Caco-2 (cell line): Measurements from ENCODE around the gene FOXP3. TPM values are rescaled to one million over a fixed set of nuclear protein-coding genes. Genes with fewer than 3 reads are reported as not detected.

Experiments
- BruUV-seq: library from RNA; stranded (reverse); fragments of 400-500 nt; replicated peaks from 2 replicates; lab custom pipeline; 2021; lab: Mats Ljungman, UMichigan
- CTCF ChIA-PET: fragments of 300-600 bp; sonication (Branson Sonifier 250); formaldehyde crosslinking; loops from one replicate; lab custom pipeline; 2022; ENCODE audit warnings: antibody characterized with exemption; lab: Charles Lee
- POLR2A ChIA-PET: fragments of 300-600 bp; sonication (Branson Sonifier 250); formaldehyde crosslinking; loops from one replicate; lab custom pipeline; 2022; ENCODE audit warnings: antibody characterized with exemption; lab: Charles Lee
- DNase-seq, 2 experiments: peaks; one replicate each; pipeline versions ENCODE4 v3.0.0 to v3.0.0-alpha.2; 2020 to 2022
- H3K27me3 ChIP-seq: replicated peaks from 2 replicates; pipeline ENCODE4 v1.6.0; 2011; ENCODE audit warnings: low read length; ENCODE audit not compliant: control insufficient read depth, insufficient read depth
- H3K36me3 ChIP-seq: 2 replicates; pipeline ENCODE4 v1.5.1; 2011; ENCODE audit warnings: low read length; ENCODE audit not compliant: control insufficient read depth, insufficient read depth
- H3K4me1 ChIP-seq: fragments of 250-450 bp; sonication (Bioruptor Pico); 2 replicates; pipeline ENCODE4 v1.5.1; 2020; ENCODE audit warnings: mild to moderate bottlenecking
- H3K4me3 ChIP-seq: 2 replicates; pipeline ENCODE4 v1.5.1; 2011; ENCODE audit warnings: low read depth, mild to moderate bottlenecking, control low read depth, low read length
- H3K9me3 ChIP-seq: fragments of 250-450 bp; sonication (Bioruptor Pico); 2 replicates; pipeline ENCODE4 v1.5.1; 2020; ENCODE audit warnings: mild to moderate bottlenecking, moderate library complexity
- H3K27ac Mint-ChIP-seq: one replicate; pipeline ENCODE4 v1.8.0; 2022; ENCODE audit warnings: mixed read lengths; ENCODE audit not compliant: unreplicated experiment
- H3K27me3 Mint-ChIP-seq: one replicate; pipeline ENCODE4 v1.8.0; 2022; ENCODE audit warnings: mixed read lengths; ENCODE audit not compliant: insufficient read depth, unreplicated experiment
- H3K36me3 Mint-ChIP-seq: one replicate; pipeline ENCODE4 v1.8.0; 2022; ENCODE audit warnings: mild to moderate bottlenecking, mixed read lengths; ENCODE audit not compliant: insufficient read depth, unreplicated experiment
- H3K4me1 Mint-ChIP-seq: one replicate; pipeline ENCODE4 v1.8.0; 2022; ENCODE audit warnings: low read depth, mixed read lengths; ENCODE audit not compliant: unreplicated experiment
- H3K4me3 Mint-ChIP-seq: one replicate; pipeline ENCODE4 v1.8.0; 2022; ENCODE audit warnings: mild to moderate bottlenecking, moderate library complexity, mixed read lengths; ENCODE audit not compliant: unreplicated experiment
- H3K9me3 Mint-ChIP-seq: one replicate; pipeline ENCODE4 v1.8.0; 2022; ENCODE audit warnings: mixed read lengths; ENCODE audit not compliant: unreplicated experiment
- CTCF ChIP-seq, 2 experiments: fragments of 200-600 bp in 1 of 2; IDR thresholded peaks; 1 replicate in 1 of 2; 2 replicates in 1 of 2; pipeline versions ENCODE4 v1.5.1 to v1.8.0; 2011 to 2022; ENCODE audit warnings: antibody characterized with exemption in 1 of 2, control low read depth in 1 of 2, inconsistent platforms in 1 of 2, low read depth in 1 of 2, low read length in 1 of 2, mild to moderate bottlenecking in 1 of 2, moderate library complexity in 1 of 2; ENCODE audit not compliant: insufficient read depth in 1 of 2, severe bottlenecking in 1 of 2, unreplicated experiment in 1 of 2
- intact Hi-C: fragments of 100-400 bp; cut with micrococcal nuclease; formaldehyde crosslinking; loops from one replicate; pipeline ENCODE4 v1.10.0; 2022; ENCODE audit not compliant: unreplicated experiment
- total RNA-seq: library from RNA; stranded (reverse); gene quantifications from 2 replicates; pipeline ENCODE4 v1.2.3, GENCODE V29; 2022

FOXP3 gene
- total RNA-seq, 1 experiment from 2014 or later = 0.88 TPM

DNA sequence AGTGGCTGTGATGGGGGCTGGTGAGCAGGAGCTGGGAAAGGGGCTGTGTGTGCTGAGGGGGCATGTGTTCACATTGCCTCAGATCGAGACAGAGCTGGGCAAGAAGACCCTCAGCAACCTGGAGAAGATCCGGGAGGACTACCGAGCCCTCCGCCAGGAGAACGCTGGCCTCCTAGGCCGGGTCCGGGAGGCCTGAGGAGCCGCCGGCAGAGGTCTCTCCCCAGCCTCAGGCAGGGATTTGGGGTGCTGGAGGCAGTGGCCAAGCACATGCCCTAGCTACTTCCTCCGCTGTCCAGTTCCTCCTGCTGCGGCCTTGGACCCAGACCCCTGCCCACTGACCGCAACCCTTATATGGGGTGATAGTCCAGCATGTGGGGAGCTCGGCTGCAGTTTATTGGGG is 14.4 kb downstream of the FOXP3 start:
- no peak overlapping the region for H3K4me3 ChIP-seq
- no peaks in the 10 kb centered on the region for H3K27me3 ChIP-seq
- Mint-ChIP-seq H3K4me3 (no peak overlapping the region), H3K36me3 (peaks cover 10% of the 10 kb centered on the region), H3K9me3 (no peaks in the 10 kb centered on the region), H3K27me3 (no peaks in the 10 kb centered on the region), H3K27ac (no peak overlapping the region), H3K4me1 (no peaks in the 10 kb centered on the region)
- CTCF ChIA-PET = no interaction called here
- H3K4me1 ChIP-seq = no peaks in the 10 kb centered on the region
- DNase-seq = no peak
- POLR2A ChIA-PET = interaction anchor here (1.2 kb wide), 1 partner anchor 19 kb away, joined by 4 read pairs; no protein-coding TSS in a partner anchor
- H3K36me3 ChIP-seq = no peaks in the 10 kb centered on the region
- H3K9me3 ChIP-seq = no peaks in the 10 kb centered on the region
- intact Hi-C loops = no loop called here
- TF ChIP-seq CTCF (IDR thresholded peaks at IDR 0.05; ENCODE audit: insufficient read depth in 1 of 2, low read depth in 1 of 2, low read length in 1 of 2, severe bottlenecking in 1 of 2, unreplicated experiment in 1 of 2) = no peak
- no TSS peak for BruUV-seq

GRCh38 chrX:49249616-49250015 is 14.9 kb downstream of the FOXP3 start:
- no peak for DNase-seq
- no peaks in the 10 kb centered on the region for H3K36me3 ChIP-seq
- H3K9me3 ChIP-seq = no peaks in the 10 kb centered on the region
- Mint-ChIP-seq H3K27me3 (no peaks in the 10 kb centered on the region), H3K36me3 (peaks cover 10% of the 10 kb centered on the region), H3K4me3 (no peak overlapping the region), H3K27ac (no peak overlapping the region), H3K9me3 (no peaks in the 10 kb centered on the region), H3K4me1 (no peaks in the 10 kb centered on the region)
- H3K4me1 ChIP-seq = no peaks in the 10 kb centered on the region
- no peaks in the 10 kb centered on the region for H3K27me3 ChIP-seq
- no peak overlapping the region for H3K4me3 ChIP-seq
- intact Hi-C loops = no loop called here
- TF ChIP-seq CTCF (IDR thresholded peaks at IDR 0.05; ENCODE audit: insufficient read depth in 1 of 2, low read depth in 1 of 2, low read length in 1 of 2, severe bottlenecking in 1 of 2, unreplicated experiment in 1 of 2) = no peak
- POLR2A ChIA-PET = interaction anchor here (0.5 to 1.2 kb wide), 2 partner anchors 9 to 19 kb away, joined by 3 to 4 read pairs; no protein-coding TSS in a partner anchor
- CTCF ChIA-PET = no interaction called here
- no TSS peak for BruUV-seq

DNA sequence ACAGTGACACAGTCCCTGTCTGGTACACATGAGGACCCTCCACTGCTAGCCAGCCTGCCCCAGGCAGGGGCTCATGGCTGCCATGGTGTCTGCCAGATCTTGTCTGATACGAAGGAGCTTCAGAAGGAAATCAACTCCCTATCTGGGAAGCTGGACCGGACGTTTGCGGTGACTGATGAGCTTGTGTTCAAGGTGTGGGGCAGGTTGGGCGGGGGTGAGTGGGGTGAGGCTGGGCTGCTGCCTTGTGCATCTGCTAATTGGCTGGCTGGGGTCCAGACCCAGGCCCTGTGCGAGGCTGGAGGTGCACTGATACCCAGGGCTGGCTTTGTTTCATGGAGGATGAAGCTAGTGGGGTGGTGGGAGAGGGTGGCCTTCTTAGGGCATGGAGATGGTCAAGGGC is 15.4 kb downstream of the FOXP3 start:
- Mint-ChIP-seq H3K36me3 (peaks cover 10% of the 10 kb centered on the region), H3K27ac (no peak overlapping the region), H3K27me3 (no peaks in the 10 kb centered on the region), H3K9me3 (no peaks in the 10 kb centered on the region), H3K4me1 (no peaks in the 10 kb centered on the region), H3K4me3 (no peak overlapping the region)
- ChIA-PET POLR2A (interaction anchor here (0.5 kb wide), 1 partner anchor 9 kb away, joined by 3 read pairs; no protein-coding TSS in a partner anchor), CTCF (interaction anchor here (0.6 kb wide), 1 partner anchor 666 kb away, joined by 4 read pairs; no protein-coding TSS in a partner anchor)
- Histone ChIP-seq H3K4me3 (no peak overlapping the region), H3K27me3 (no peaks in the 10 kb centered on the region), H3K4me1 (no peaks in the 10 kb centered on the region), H3K9me3 (no peaks in the 10 kb centered on the region), H3K36me3 (no peaks in the 10 kb centered on the region)
- no peak for DNase-seq
- BruUV-seq = no TSS peak
- no peak for TF ChIP-seq CTCF (IDR thresholded peaks at IDR 0.05; ENCODE audit: insufficient read depth in 1 of 2, low read depth in 1 of 2, low read length in 1 of 2, severe bottlenecking in 1 of 2, unreplicated experiment in 1 of 2)
- intact Hi-C loops = no loop called here
